ENCODE measurements around the gene TOMM6. TPM values are rescaled to one million over a fixed set of nuclear protein-coding genes. Genes with fewer than 3 reads are reported as not detected.

TOMM6 gene
- total RNA-seq, 1 experiment from 2014 or later, result 197 TPM

GRCh38 chr6:41790045-41790444, 2.6 kb downstream of the TOMM6 start:
- H3K4me3 ChIP-seq (ENCODE audit: low read depth, low read length, poor library complexity, severe bottlenecking), result no peak overlapping the region
- H3K27me3 ChIP-seq (replicated peaks; ENCODE audit: insufficient read depth, low read depth, low read length, poor library complexity), result no peaks in the 10 kb centered on the region
- CTCF ChIA-PET, result no interaction called here
- TF ChIP-seq, protein P1, sequence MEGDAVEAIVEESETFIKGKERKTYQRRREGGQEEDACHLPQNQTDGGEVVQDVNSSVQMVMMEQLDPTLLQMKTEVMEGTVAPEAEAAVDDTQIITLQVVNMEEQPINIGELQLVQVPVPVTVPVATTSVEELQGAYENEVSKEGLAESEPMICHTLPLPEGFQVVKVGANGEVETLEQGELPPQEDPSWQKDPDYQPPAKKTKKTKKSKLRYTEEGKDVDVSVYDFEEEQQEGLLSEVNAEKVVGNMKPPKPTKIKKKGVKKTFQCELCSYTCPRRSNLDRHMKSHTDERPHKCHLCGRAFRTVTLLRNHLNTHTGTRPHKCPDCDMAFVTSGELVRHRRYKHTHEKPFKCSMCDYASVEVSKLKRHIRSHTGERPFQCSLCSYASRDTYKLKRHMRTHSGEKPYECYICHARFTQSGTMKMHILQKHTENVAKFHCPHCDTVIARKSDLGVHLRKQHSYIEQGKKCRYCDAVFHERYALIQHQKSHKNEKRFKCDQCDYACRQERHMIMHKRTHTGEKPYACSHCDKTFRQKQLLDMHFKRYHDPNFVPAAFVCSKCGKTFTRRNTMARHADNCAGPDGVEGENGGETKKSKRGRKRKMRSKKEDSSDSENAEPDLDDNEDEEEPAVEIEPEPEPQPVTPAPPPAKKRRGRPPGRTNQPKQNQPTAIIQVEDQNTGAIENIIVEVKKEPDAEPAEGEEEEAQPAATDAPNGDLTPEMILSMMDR (conservative IDR thresholded peaks at IDR 0.05; ENCODE audit: low read depth, low read length), result no peak
- no peaks in the 10 kb centered on the region for H3K9me3 ChIP-seq (ENCODE audit: low read depth, low read length, poor library complexity, severe bottlenecking)
- POLR2A ChIA-PET (ENCODE audit: low non-redundant PET), result no interaction called here
- intact Hi-C loops (cut with micrococcal nuclease; ENCODE audit: unreplicated experiment), result no loop called here
- no peak overlapping the region for H3K27ac ChIP-seq (ENCODE audit: low read depth, low read length, poor library complexity, severe bottlenecking)
- peaks cover 5% of the 10 kb centered on the region for H3K4me1 ChIP-seq (ENCODE audit: insufficient read depth, low read length, poor library complexity, severe bottlenecking)
- BruUV-seq (replicated peaks), result no TSS peak
- H3K36me3 ChIP-seq (ENCODE audit: insufficient read depth, low read length, poor library complexity, severe bottlenecking), result peaks cover 36% of the 10 kb centered on the region
- no peak for DNase-seq (ENCODE audit: low spot score)

DNA sequence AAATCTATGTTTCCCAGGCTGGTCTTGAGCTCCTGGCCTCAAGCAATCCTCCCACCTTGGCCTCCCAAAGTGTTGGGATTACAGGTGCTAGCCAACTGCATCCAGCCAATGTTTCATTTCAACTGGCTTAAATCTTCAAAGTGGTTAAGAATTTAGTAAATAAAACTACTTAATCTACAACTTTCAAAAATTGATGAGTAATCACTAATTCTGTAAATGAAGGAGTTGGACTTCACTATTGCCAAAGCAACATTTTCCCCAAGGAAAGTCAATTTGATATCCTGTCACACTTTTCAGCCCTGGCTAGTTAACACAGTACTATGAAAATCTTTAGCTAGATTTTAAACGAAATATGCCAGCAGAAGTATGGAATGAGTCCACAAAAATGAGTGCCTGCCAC, 3.8 kb downstream of the TOMM6 start:
- no TSS peak for BruUV-seq (replicated peaks)
- Histone ChIP-seq H3K27ac (ENCODE audit: low read depth, low read length, poor library complexity, severe bottlenecking) (no peak overlapping the region), H3K9me3 (ENCODE audit: low read depth, low read length, poor library complexity, severe bottlenecking) (no peaks in the 10 kb centered on the region), H3K27me3 (replicated peaks; ENCODE audit: insufficient read depth, low read depth, low read length, poor library complexity) (no peaks in the 10 kb centered on the region), H3K36me3 (ENCODE audit: insufficient read depth, low read length, poor library complexity, severe bottlenecking) (peaks cover 36% of the 10 kb centered on the region), H3K4me3 (ENCODE audit: low read depth, low read length, poor library complexity, severe bottlenecking) (no peak overlapping the region), H3K4me1 (ENCODE audit: insufficient read depth, low read length, poor library complexity, severe bottlenecking) (no peaks in the 10 kb centered on the region)
- CTCF ChIA-PET, result no interaction called here
- no peak for DNase-seq (ENCODE audit: low spot score)
- TF ChIP-seq, protein P1 (conservative IDR thresholded peaks at IDR 0.05; ENCODE audit: low read depth, low read length), result no peak
- no peak for TF ChIP-seq EZH2 (IDR thresholded peaks at IDR 0.05; ENCODE audit: borderline replicate concordance, low read depth, low read length, poor library complexity, severe bottlenecking)
- intact Hi-C loops (cut with micrococcal nuclease; ENCODE audit: unreplicated experiment), result no loop called here
- POLR2A ChIA-PET (ENCODE audit: low non-redundant PET), result no interaction called here

- Histone ChIP-seq H3K9me3 (ENCODE audit: low read depth, low read length, poor library complexity, severe bottlenecking) (no peaks in the 10 kb centered on the region), H3K4me3 (ENCODE audit: low read depth, low read length, poor library complexity, severe bottlenecking) (no peak overlapping the region), H3K4me1 (ENCODE audit: insufficient read depth, low read length, poor library complexity, severe bottlenecking) (no peaks in the 10 kb centered on the region), H3K27ac (ENCODE audit: low read depth, low read length, poor library complexity, severe bottlenecking) (no peak overlapping the region), H3K27me3 (replicated peaks; ENCODE audit: insufficient read depth, low read depth, low read length, poor library complexity) (no peaks in the 10 kb centered on the region), H3K36me3 (ENCODE audit: insufficient read depth, low read length, poor library complexity, severe bottlenecking) (peaks cover 36% of the 10 kb centered on the region)
- intact Hi-C loops (cut with micrococcal nuclease; ENCODE audit: unreplicated experiment), result no loop called here
- POLR2A ChIA-PET (ENCODE audit: low non-redundant PET), result interaction anchor here (0.6 kb wide), 1 partner anchor 85 kb away, joined by 3 read pairs; no protein-coding TSS in a partner anchor
- TF ChIP-seq EZH2 (IDR thresholded peaks at IDR 0.05; ENCODE audit: borderline replicate concordance, low read depth, low read length, poor library complexity, severe bottlenecking), result no peak
- TF ChIP-seq, protein P1 (conservative IDR thresholded peaks at IDR 0.05; ENCODE audit: low read depth, low read length), result no peak
- no TSS peak for BruUV-seq (replicated peaks)
- DNase-seq (ENCODE audit: low spot score), result no peak
- CTCF ChIA-PET, result no interaction called here
These were observed 4.5 kb downstream of the TOMM6 start for GRCh38 chr6:41791984-41792383.

Data from A673 (cell line).